Neuronal stem cell (in vitro differentiated cells): ENCODE data around the gene PIGP.

Experiments used
- DNase-seq: peaks from one replicate; pipeline ENCODE4 v3.0.0-alpha.2; 2013; ENCODE audit warnings: low spot score
- H2AFZ ChIP-seq: one replicate; pipeline ENCODE4 v1.6.1; 2013; ENCODE audit warnings: mild to moderate bottlenecking, low read length, inconsistent platforms
- H2AK5ac ChIP-seq: 2 replicates; pipeline ENCODE4 v1.6.1; 2013; ENCODE audit warnings: low read depth, mild to moderate bottlenecking, inconsistent platforms, low read length, moderate library complexity, mixed read lengths
- H2BK120ac ChIP-seq: 2 replicates; pipeline ENCODE4 v1.6.1; 2013; ENCODE audit warnings: low read depth, mild to moderate bottlenecking, inconsistent platforms, low read length, moderate library complexity, mixed read lengths
- H2BK12ac ChIP-seq: one replicate; pipeline ENCODE4 v1.6.1; 2013; ENCODE audit warnings: low read length, inconsistent platforms
- H2BK15ac ChIP-seq: 2 replicates; pipeline ENCODE4 v1.6.1; 2013; ENCODE audit warnings: mild to moderate bottlenecking, low read length, inconsistent platforms, mixed read lengths
- H2BK5ac ChIP-seq: one replicate; pipeline ENCODE4 v1.6.1; 2013; ENCODE audit warnings: inconsistent platforms, mild to moderate bottlenecking, low read length, moderate library complexity
- H3K14ac ChIP-seq: one replicate; pipeline ENCODE4 v1.6.1; 2013; ENCODE audit warnings: low read length, inconsistent platforms
- H3K18ac ChIP-seq: 2 replicates; pipeline ENCODE4 v1.6.1; 2013; ENCODE audit warnings: low read length, inconsistent platforms
- H3K23ac ChIP-seq: 2 replicates; pipeline ENCODE4 v1.6.1; 2013; ENCODE audit warnings: low read depth, mild to moderate bottlenecking, mixed read lengths, low read length, inconsistent platforms; ENCODE audit not compliant: poor library complexity
- H3K27ac ChIP-seq: replicated peaks from 3 replicates; pipeline ENCODE4 v1.5.1; 2013; ENCODE audit warnings: low read length, inconsistent platforms
- H3K27me3 ChIP-seq, 3 experiments: 2 replicates each; pipeline ENCODE4 v1.6.1; 2013; ENCODE audit warnings: low read length in 3 of 3, mild to moderate bottlenecking in 2 of 3, inconsistent platforms in 1 of 3, low read depth in 1 of 3, mixed read lengths in 1 of 3, moderate library complexity in 1 of 3; ENCODE audit not compliant: control insufficient read depth in 3 of 3, insufficient read depth in 3 of 3
- H3K36me3 ChIP-seq, 2 donors: replicated peaks in 1 of 2; 2 replicates each; pipeline ENCODE4 v1.6.1; 2013; ENCODE audit warnings: low read length in 2 of 2; ENCODE audit not compliant: control insufficient read depth in 2 of 2, insufficient read depth in 2 of 2
- H3K4ac ChIP-seq: 2 replicates; pipeline ENCODE4 v1.6.1; 2013; ENCODE audit warnings: inconsistent platforms, mild to moderate bottlenecking, low read length, moderate library complexity
- H3K4me1 ChIP-seq, 2 donors: 1 replicate in 1 of 2; 2 replicates in 1 of 2; pipeline ENCODE4 v1.6.1; 2013; ENCODE audit warnings: low read length in 2 of 2, low read depth in 1 of 2; ENCODE audit not compliant: control insufficient read depth in 2 of 2, insufficient read depth in 1 of 2
- H3K4me2 ChIP-seq: one replicate; pipeline ENCODE4 v1.6.1; 2013; ENCODE audit warnings: mild to moderate bottlenecking, low read length, inconsistent platforms; ENCODE audit not compliant: insufficient read depth, poor library complexity, severe bottlenecking
- H3K4me3 ChIP-seq, 2 donors: 2 replicates each; pipeline ENCODE4 v1.5.1; 2013; ENCODE audit warnings: low read length in 2 of 2, mild to moderate bottlenecking in 2 of 2, inconsistent platforms in 1 of 2, moderate library complexity in 1 of 2
- H3K79me1 ChIP-seq: one replicate; pipeline ENCODE4 v1.6.1; 2013; ENCODE audit warnings: low read depth, mild to moderate bottlenecking, inconsistent platforms, low read length, moderate library complexity
- H3K9ac ChIP-seq: one replicate; pipeline ENCODE4 v1.6.1; 2013; ENCODE audit warnings: mild to moderate bottlenecking, low read depth, low read length, inconsistent platforms; ENCODE audit not compliant: poor library complexity
- H3K9me3 ChIP-seq, 2 donors: replicated peaks in 1 of 2; 2 replicates each; pipeline versions ENCODE3 to v1.6.1; 2013; ENCODE audit warnings: low read length in 2 of 2, mild to moderate bottlenecking in 2 of 2, inconsistent platforms in 1 of 2, low read depth in 1 of 2, mixed read lengths in 1 of 2, moderate library complexity in 1 of 2; ENCODE audit not compliant: control insufficient read depth in 2 of 2, insufficient read depth in 1 of 2
- H4K8ac ChIP-seq: one replicate; pipeline ENCODE4 v1.6.1; 2013; ENCODE audit warnings: low read depth, mild to moderate bottlenecking, inconsistent platforms, low read length, moderate library complexity
- H4K91ac ChIP-seq: one replicate; pipeline ENCODE4 v1.6.1; 2013; ENCODE audit warnings: low read length, low read depth, mild to moderate bottlenecking, inconsistent platforms; ENCODE audit not compliant: poor library complexity
- WGBS, 2 donors: extraction: QIAGEN DNeasy Blood & Tissue Kit; methylation state at CpG; one replicate each; pipeline ENCODE4 v1.1.7; 2013; ENCODE audit warnings: missing lambda C conversion rate in 2 of 2, mixed read lengths in 1 of 2; ENCODE audit not compliant: insufficient read length in 2 of 2, insufficient replicate concordance in 1 of 2; ENCODE audit errors: extremely low coverage in 2 of 2; 5-methylcytosine and 5-hydroxymethylcytosine counted together

PIGP gene

GRCh38 chr21:37030864-37031263 lies 42.0 kb downstream of the PIGP start:
- H2BK15ac ChIP-seq, result no peak overlapping the region
- H2AK5ac ChIP-seq, result no peak overlapping the region
- no peak overlapping the region for H2BK12ac ChIP-seq
- no peak overlapping the region for H2BK120ac ChIP-seq
- no peak for DNase-seq
- no peak overlapping the region for H3K4ac ChIP-seq
- H4K91ac ChIP-seq, result no peak overlapping the region
- H3K9ac ChIP-seq, result no peak overlapping the region
- no peak overlapping the region for H3K4me3 ChIP-seq
- no peak overlapping the region for H3K23ac ChIP-seq
- no peaks in the 10 kb centered on the region for H3K36me3 ChIP-seq
- WGBS, 2 donors, result no CpG with 5 or more reads among the region's 4 CpGs
- no peak overlapping the region for H4K8ac ChIP-seq
- H3K18ac ChIP-seq, result no peak overlapping the region
- H2AFZ ChIP-seq, result no peak overlapping the region
- no peak overlapping the region for H3K27ac ChIP-seq
- H3K27me3 ChIP-seq, result no peaks in the 10 kb centered on the region
- no peak overlapping the region for H3K4me2 ChIP-seq
- no peak overlapping the region for H2BK5ac ChIP-seq
- peaks cover 0 to 1% of the 10 kb centered on the region in 2 donors for H3K4me1 ChIP-seq
- no peak overlapping the region for H3K14ac ChIP-seq
- H3K9me3 ChIP-seq, result no peaks in the 10 kb centered on the region
- no peaks in the 10 kb centered on the region for H3K79me1 ChIP-seq

- Histone ChIP-seq H2BK120ac (no peak overlapping the region), H2BK12ac (no peak overlapping the region), H3K36me3 (no peaks in the 10 kb centered on the region), H3K14ac (no peak overlapping the region), H3K18ac (no peak overlapping the region), H3K9ac (no peak overlapping the region), H3K27me3 (no peaks in the 10 kb centered on the region), H3K79me1 (no peaks in the 10 kb centered on the region), H2BK5ac (no peak overlapping the region), H3K4me2 (no peak overlapping the region), H2BK15ac (no peak overlapping the region), H3K9me3 (no peaks in the 10 kb centered on the region), H2AFZ (no peak overlapping the region), H4K91ac (no peak overlapping the region), H2AK5ac (no peak overlapping the region), H3K4me3 (no peak overlapping the region), H3K4ac (no peak overlapping the region), H3K27ac (no peak overlapping the region), H3K4me1 (peaks cover 0 to 1% of the 10 kb centered on the region in 2 donors), H3K23ac (no peak overlapping the region), H4K8ac (no peak overlapping the region)
- no peak for DNase-seq
- WGBS, 2 donors, result no CpG with 5 or more reads among the region's 4 CpGs
Measured at GRCh38 chr21:37028570-37028969, 44.3 kb downstream of the PIGP start.

- H2AK5ac ChIP-seq, result no peak overlapping the region
Measured at GRCh38 chr21:37026499-37026898, 46.4 kb downstream of the PIGP start.

GRCh38 chr21:37017951-37018679 lies 54.8 kb downstream of the PIGP start:
- H3K4me1 ChIP-seq, result no peaks in the 10 kb centered on the region
- H3K79me1 ChIP-seq, result peaks cover 2% of the 10 kb centered on the region
- H2AK5ac ChIP-seq, result peak overlapping the region; percentile 29
- no peak overlapping the region for H3K9ac ChIP-seq
- H2BK120ac ChIP-seq, result no peak overlapping the region
- no peak overlapping the region for H3K4ac ChIP-seq
- no CpG with 5 or more reads among the region's 13 CpGs for WGBS, 2 donors
- H3K4me2 ChIP-seq, result no peak overlapping the region
- no peak overlapping the region for H4K8ac ChIP-seq
- no peak overlapping the region for H3K4me3 ChIP-seq
- DNase-seq, result no peak
- H3K23ac ChIP-seq, result peak overlapping the region; percentile 51
- H3K36me3 ChIP-seq, result no peaks in the 10 kb centered on the region
- no peak overlapping the region for H2BK12ac ChIP-seq
- no peaks in the 10 kb centered on the region for H3K27me3 ChIP-seq
- H3K14ac ChIP-seq, result no peak overlapping the region
- H3K18ac ChIP-seq, result peak overlapping the region; percentile 35
- no peak overlapping the region for H3K27ac ChIP-seq
- H2BK5ac ChIP-seq, result no peak overlapping the region
- peak overlapping the region; percentile 55 for H2BK15ac ChIP-seq
- H4K91ac ChIP-seq, result no peak overlapping the region
- peak overlapping the region; percentile 26 for H2AFZ ChIP-seq
- no peaks in the 10 kb centered on the region for H3K9me3 ChIP-seq

More at GRCh38 chr21:37026499-37026898, 46.4 kb downstream of the PIGP start:
- DNase-seq, result no peak
- Histone ChIP-seq H3K4ac (no peak overlapping the region), H3K36me3 (no peaks in the 10 kb centered on the region), H3K18ac (no peak overlapping the region), H3K9ac (no peak overlapping the region), H3K79me1 (no peaks in the 10 kb centered on the region), H2BK15ac (no peak overlapping the region), H3K23ac (no peak overlapping the region), H3K4me3 (no peak overlapping the region), H2BK12ac (no peak overlapping the region), H2BK5ac (no peak overlapping the region), H4K91ac (no peak overlapping the region), H3K27ac (no peak overlapping the region), H3K4me1 (peaks cover 0 to 1% of the 10 kb centered on the region in 2 donors), H4K8ac (no peak overlapping the region), H2AFZ (peak overlapping the region; percentile 71), H3K4me2 (no peak overlapping the region), H3K9me3 (no peaks in the 10 kb centered on the region), H2BK120ac (no peak overlapping the region), H3K14ac (no peak overlapping the region), H3K27me3 (no peaks in the 10 kb centered on the region)
- no CpG with 5 or more reads among the region's 4 CpGs for WGBS, 2 donors
